HepG2 (cell line): ENCODE data around the gene WDR62. TPM values are rescaled to one million over a fixed set of nuclear protein-coding genes. Genes with fewer than 3 reads are reported as not detected.
A peak's percentile ranks its signal among the peaks of the same experiment; 100 is the strongest.

Source experiments
- AGO2 ChIP-seq: fragments of 200-400 bp; formaldehyde crosslinking; optimal IDR thresholded peaks from 2 replicates; pipeline ENCODE3; 2017; ENCODE audit warnings: mild to moderate bottlenecking, low read depth, low read length, moderate library complexity
- BRF2 ChIP-seq: sonication (generic); formaldehyde crosslinking; IDR thresholded peaks from 2 replicates; pipeline ENCODE4 v1.8.1; 2022; ENCODE audit warnings: mild to moderate bottlenecking, missing genetic modification reagents
- CTCF ChIP-seq: sonication (generic); formaldehyde crosslinking; IDR thresholded peaks from 2 replicates; pipeline ENCODE4 v1.5.0; 2020; ENCODE audit warnings: mild to moderate bottlenecking, missing genetic modification reagents, moderate library complexity
- DMAP1 ChIP-seq: IDR thresholded peaks from 2 replicates; pipeline ENCODE4 v1.6.1; 2016
- DR1 ChIP-seq: sonication (generic); formaldehyde crosslinking; IDR thresholded peaks from 2 replicates; pipeline ENCODE4 v1.8.0; 2021; ENCODE audit warnings: mild to moderate bottlenecking, missing genetic modification reagents, inconsistent platforms
- EEA1 ChIP-seq: sonication (generic); formaldehyde crosslinking; IDR thresholded peaks from 2 replicates; pipeline ENCODE4 v1.5.1; 2020; ENCODE audit warnings: mild to moderate bottlenecking, missing genetic modification reagents, borderline replicate concordance
- ELF4 ChIP-seq: sonication (generic); formaldehyde crosslinking; IDR thresholded peaks from 2 replicates; pipeline ENCODE4 v1.5.0; 2020; ENCODE audit warnings: missing genetic modification reagents, mild to moderate bottlenecking, moderate library complexity, borderline replicate concordance
- GATAD2A ChIP-seq: IDR thresholded peaks from 2 replicates; pipeline ENCODE4 v1.6.1; 2016
- HOXA5 ChIP-seq: sonication (generic); formaldehyde crosslinking; IDR thresholded peaks from 2 replicates; pipeline ENCODE4 v1.4.0; 2020; ENCODE audit warnings: missing genetic modification reagents
- IKZF4 ChIP-seq: sonication (generic); formaldehyde crosslinking; IDR thresholded peaks from 2 replicates; pipeline ENCODE4 v1.5.1; 2020; ENCODE audit warnings: borderline replicate concordance, mild to moderate bottlenecking, low read depth, missing genetic modification reagents; ENCODE audit errors: not compliant biosample characterization
- POLR2G ChIP-seq: fragments of 200-400 bp; formaldehyde crosslinking; IDR thresholded peaks from 2 replicates; pipeline ENCODE4 v1.6.1; 2018; ENCODE audit warnings: mild to moderate bottlenecking, low read depth, low read length, moderate library complexity
- SALL1 ChIP-seq: sonication (generic); formaldehyde crosslinking; IDR thresholded peaks from 2 replicates; pipeline ENCODE4 v1.8.0; 2022; ENCODE audit warnings: mild to moderate bottlenecking, missing genetic modification reagents
- SPEN ChIP-seq: sonication (generic); formaldehyde crosslinking; IDR thresholded peaks from 2 replicates; pipeline ENCODE4 v1.5.1; 2020; ENCODE audit warnings: low read depth, mild to moderate bottlenecking, missing genetic modification reagents
- TRAFD1 ChIP-seq: sonication (generic); formaldehyde crosslinking; IDR thresholded peaks from 2 replicates; pipeline ENCODE4 v1.5.1; 2020; ENCODE audit warnings: missing genetic modification reagents, mild to moderate bottlenecking, borderline replicate concordance
- ZHX1 ChIP-seq: sonication (generic); formaldehyde crosslinking; IDR thresholded peaks from 2 replicates; pipeline ENCODE4 v1.8.1; 2022; ENCODE audit warnings: low read depth, mild to moderate bottlenecking, missing genetic modification reagents
- ZNF326 ChIP-seq: sonication (generic); formaldehyde crosslinking; IDR thresholded peaks from 2 replicates; pipeline ENCODE4 v1.4.0; 2020; ENCODE audit warnings: missing genetic modification reagents, borderline replicate concordance
- ZNF580 ChIP-seq: IDR thresholded peaks from 2 replicates; pipeline ENCODE4 v1.6.1; 2016; ENCODE audit warnings: low read depth, borderline replicate concordance
- ZNF775 ChIP-seq: sonication (generic); formaldehyde crosslinking; IDR thresholded peaks from 2 replicates; pipeline ENCODE4 v1.4.0; 2020; ENCODE audit warnings: missing genetic modification reagents, mild to moderate bottlenecking, moderate library complexity, borderline replicate concordance
- ZNF883 ChIP-seq: sonication (generic); formaldehyde crosslinking; IDR thresholded peaks from 2 replicates; pipeline ENCODE4 v1.5.1; 2020; ENCODE audit warnings: mild to moderate bottlenecking, missing genetic modification reagents; ENCODE audit errors: not compliant biosample characterization
- polyA plus RNA-seq, 8 experiments: library from polyadenylated mRNA; depleted of rRNA in 3 of 8; stranded (reverse) in 7 of 8; unstranded in 1 of 8; fragments of >200 nt; fragmentation: Illumina TruSeq in 4 of 8; extraction: Trizol in 4 of 8; gene quantifications; 2 replicates each; pipeline versions ENCODE4 v1.2.1 to v1.2.3, GENCODE V29; 2011 to 2016; ENCODE audit warnings: low read depth in 4 of 8, missing spikeins in 1 of 8, mixed read lengths in 1 of 8; ENCODE audit not compliant: insufficient read depth in 1 of 8
- total RNA-seq, 5 experiments: library from RNA; depleted of rRNA; stranded (reverse); fragments of >200 nt; fragmentation: Illumina TruSeq; extraction: Trizol; gene quantifications; 2 replicates each; pipeline ENCODE4 v1.2.3, GENCODE V29; 2016; ENCODE audit warnings: low read depth in 1 of 5

Gene WDR62
- total and polyA plus RNA-seq, 2 of the 13 experiments (the other 11 are each of a cell fraction or from before 2014, with no cell fraction given), result 5.8 to 12.5 TPM

- TF ChIP-seq SPEN (CRISPR knock-in tag), result 0 out of 2 replicates have a peak, but pooled peaks have one; percentile 50
- no peak for TF ChIP-seq ZNF326
- peak; percentile 39 for TF ChIP-seq ZNF883
- peak; percentile 67; the same call in 1 of the 2 replicates for TF ChIP-seq POLR2G
- peak; percentile 48 for TF ChIP-seq CTCF (CRISPR knock-in tag)
- TF ChIP-seq ELF4 (CRISPR knock-in tag), result peak; percentile 62; the same call in 1 of the 2 replicates
- TF ChIP-seq EEA1, result no peak
- TF ChIP-seq HOXA5, result no peak
- peak; percentile 53; the same call in 1 of the 2 replicates for TF ChIP-seq BRF2 (CRISPR knock-in tag)
- TF ChIP-seq GATAD2A (CRISPR knock-in tag), result 0 out of 2 replicates have a peak, but pooled peaks have one; percentile 15
- TF ChIP-seq ZHX1, result no peak
- no peak for TF ChIP-seq ZNF775 (CRISPR knock-in tag)
- TF ChIP-seq DR1 (CRISPR knock-in tag), result peak; percentile 46; the same call in 1 of the 2 replicates
- 0 out of 2 replicates have a peak, but pooled peaks have one; percentile 33 for TF ChIP-seq TRAFD1 (CRISPR knock-in tag)
- TF ChIP-seq SALL1 (CRISPR knock-in tag), result no peak
- peak; percentile 32 for TF ChIP-seq IKZF4
- TF ChIP-seq ZNF580 (CRISPR knock-in tag), result peak; percentile 17; the same call in 1 of the 2 replicates
- peak; percentile 52; the same call in 1 of the 2 replicates for TF ChIP-seq DMAP1 (CRISPR knock-in tag)
- TF ChIP-seq AGO2, result no peak
These were observed 40.4 kb upstream of the WDR62 start, which contains the start of gene ALKBH6 (continued) for GRCh38 chr19:36014012-36014924.
